Thyroid gland (tissue), 4 donors: ENCODE measurements around the gene GRM4.

Source experiments
- CTCF ChIP-seq, 6 experiments: fragments of 200-600 bp in 3 of 6; fragments of 450-650 bp in 3 of 6; sonication (generic) in 3 of 6; IDR thresholded peaks; one replicate each; pipeline ENCODE4 v1.5.1; 2016 to 2019; ENCODE audit warnings: antibody characterized with exemption in 6 of 6, mild to moderate bottlenecking in 2 of 6, inconsistent platforms in 1 of 6, moderate library complexity in 1 of 6
- POLR2A ChIP-seq, 2 donors: fragments of 450-650 bp; IDR thresholded peaks; one replicate each; pipeline ENCODE4 v1.6.1; 2017; ENCODE audit warnings: antibody characterized with exemption in 2 of 2, mild to moderate bottlenecking in 2 of 2, moderate library complexity in 1 of 2

GRCh38 chr6:33987531-33988021 lies 158.3 kb downstream of the GRM4 start:
- no peak for TF ChIP-seq CTCF (IDR thresholded peaks at IDR 0.05)
- TF ChIP-seq POLR2A (IDR thresholded peaks at IDR 0.05): no peak
